GM23338 (cell line): ENCODE results near the gene MGAT5. TPM values are rescaled to one million over a fixed set of nuclear protein-coding genes. Genes with fewer than 3 reads are reported as not detected.

ENCODE experiments used
- ATAC-seq: fragments of 200-7000 bp; cut with Tn5 transposase; 3 replicates; pipeline ENCODE4 v1.9.1; 2020
- DNase-seq: peaks from one replicate; pipeline ENCODE4 v3.0.0-alpha.2; 2015; ENCODE audit warnings: low spot score
- H2AFZ ChIP-seq: fragments of 200-600 bp; sonication (generic); 2 replicates; pipeline ENCODE4 v1.8.0; 2016; ENCODE audit warnings: antibody characterized with exemption, mild to moderate bottlenecking, moderate library complexity
- H3F3A ChIP-seq: fragments of 200-600 bp; sonication (generic); replicated peaks from 2 replicates; pipeline ENCODE4 v1.8.0; 2017; ENCODE audit warnings: antibody characterized with exemption, mixed run types, low read depth
- H3K27ac ChIP-seq: fragments of 200-600 bp; sonication (generic); 2 replicates; pipeline ENCODE4 v1.6.1; 2016; ENCODE audit warnings: low read depth
- H3K27me3 ChIP-seq: fragments of 200-600 bp; sonication (generic); 2 replicates; pipeline ENCODE4 v1.8.0; 2016; ENCODE audit warnings: mild to moderate bottlenecking, mixed run types, moderate library complexity; ENCODE audit not compliant: insufficient read depth
- H3K36me3 ChIP-seq: fragments of 200-600 bp; sonication (generic); 2 replicates; pipeline ENCODE4 v1.8.0; 2016; ENCODE audit warnings: mild to moderate bottlenecking; ENCODE audit not compliant: insufficient read depth
- H3K4me1 ChIP-seq: fragments of 200-600 bp; sonication (generic); 2 replicates; pipeline ENCODE4 v1.8.0; 2016; ENCODE audit warnings: mild to moderate bottlenecking, moderate library complexity; ENCODE audit not compliant: insufficient read depth
- H3K4me2 ChIP-seq: fragments of 200-600 bp; sonication (generic); 2 replicates; pipeline ENCODE4 v1.7.1; 2017; ENCODE audit warnings: mixed run types
- H3K4me3 ChIP-seq: fragments of 200-600 bp; sonication (generic); 2 replicates; pipeline ENCODE4 v1.6.1; 2016; ENCODE audit warnings: mixed run types
- H3K79me2 ChIP-seq: fragments of 200-600 bp; sonication (generic); replicated peaks from 2 replicates; pipeline ENCODE4 v1.8.0; 2017; ENCODE audit warnings: mild to moderate bottlenecking; ENCODE audit not compliant: insufficient read depth
- H3K9me2 ChIP-seq: fragments of 200-600 bp; sonication (generic); 2 replicates; pipeline ENCODE4 v1.8.0; 2017; ENCODE audit not compliant: insufficient read depth
- H4K20me1 ChIP-seq: fragments of 200-600 bp; sonication (generic); replicated peaks from 2 replicates; pipeline ENCODE4 v1.8.0; 2017; ENCODE audit warnings: mild to moderate bottlenecking; ENCODE audit not compliant: insufficient read depth
- H3K27ac Mint-ChIP-seq: 2 replicates; pipeline ENCODE4 v1.8.0; 2020; ENCODE audit warnings: inconsistent platforms, mild to moderate bottlenecking, moderate library complexity, mixed read lengths
- H3K27me3 Mint-ChIP-seq: 3 replicates; pipeline ENCODE4 v1.8.0; 2022; ENCODE audit warnings: low read depth, mild to moderate bottlenecking, moderate library complexity, mixed read lengths, inconsistent platforms; ENCODE audit not compliant: insufficient read depth, poor library complexity
- H3K36me3 Mint-ChIP-seq: 3 replicates; pipeline ENCODE4 v1.8.0; 2021; ENCODE audit warnings: low read depth, mild to moderate bottlenecking, inconsistent platforms, moderate library complexity, mixed read lengths
- H3K4me1 Mint-ChIP-seq: 3 replicates; pipeline ENCODE4 v1.8.0; 2020; ENCODE audit warnings: mild to moderate bottlenecking, inconsistent platforms, mixed read lengths
- H3K4me3 Mint-ChIP-seq: 3 replicates; pipeline ENCODE4 v1.8.0; 2021; ENCODE audit warnings: moderate library complexity, mild to moderate bottlenecking, inconsistent platforms, mixed read lengths
- H3K9me3 Mint-ChIP-seq: 3 replicates; pipeline ENCODE4 v1.8.0; 2020; ENCODE audit warnings: moderate library complexity, mild to moderate bottlenecking, inconsistent platforms, mixed read lengths
- CREB1 ChIP-seq: fragments of 250-450 bp; sonication (Bioruptor Pico); IDR thresholded peaks from 2 replicates; pipeline ENCODE4 v1.5.0; 2020; ENCODE audit warnings: low read depth, mild to moderate bottlenecking, moderate library complexity
- CTCF ChIP-seq, 2 experiments: fragments of 200-600 bp in 1 of 2; sonication (generic) in 1 of 2; conservative IDR thresholded peaks; 2 replicates each; pipeline versions ENCODE4 v1.5.1 to v1.6.1; 2016 to 2017; ENCODE audit warnings: antibody characterized with exemption in 2 of 2, low read depth in 2 of 2, mild to moderate bottlenecking in 2 of 2, moderate library complexity in 1 of 2
- ETS1 ChIP-seq: IDR thresholded peaks from 2 replicates; pipeline ENCODE4 v1.6.1; 2016; ENCODE audit warnings: antibody characterized with exemption
- EZH2 ChIP-seq: fragments of 200-600 bp; sonication (generic); IDR thresholded peaks from one replicate; pipeline ENCODE4 v1.8.0; 2017; ENCODE audit warnings: antibody characterized with exemption, mild to moderate bottlenecking, low read depth; ENCODE audit not compliant: unreplicated experiment
- EZH2phosphoT487 ChIP-seq: fragments of 200-600 bp; sonication (generic); IDR thresholded peaks from one replicate; pipeline ENCODE4 v1.8.1; 2018; ENCODE audit warnings: antibody characterized with exemption; ENCODE audit not compliant: unreplicated experiment
- JUNB ChIP-seq: IDR thresholded peaks from one replicate; pipeline ENCODE4 v1.6.1; 2016; ENCODE audit warnings: antibody characterized with exemption; ENCODE audit not compliant: unreplicated experiment
- NANOG ChIP-seq: IDR thresholded peaks from 2 replicates; pipeline ENCODE4 v1.6.1; 2016; ENCODE audit warnings: antibody characterized with exemption, borderline replicate concordance
- POLR2AphosphoS5 ChIP-seq: IDR thresholded peaks from 2 replicates; pipeline ENCODE4 v1.6.1; 2016; ENCODE audit warnings: antibody characterized with exemption, low read depth
- REST ChIP-seq: IDR thresholded peaks from one replicate; pipeline ENCODE4 v1.6.1; 2018; ENCODE audit warnings: antibody characterized with exemption; ENCODE audit not compliant: unreplicated experiment
- STAT1 ChIP-seq: IDR thresholded peaks from one replicate; pipeline ENCODE4 v1.6.1; 2016; ENCODE audit warnings: antibody characterized with exemption; ENCODE audit not compliant: unreplicated experiment
- ZNF114 ChIP-seq: fragments of 250-450 bp; sonication (Bioruptor Pico); IDR thresholded peaks from 2 replicates; pipeline ENCODE4 v1.5.0; 2020; ENCODE audit warnings: mild to moderate bottlenecking, moderate library complexity
- ZNF331 ChIP-seq: fragments of 250-450 bp; sonication (Bioruptor Pico); IDR thresholded peaks from 2 replicates; pipeline ENCODE4 v1.5.0; 2020; ENCODE audit warnings: low read depth, mild to moderate bottlenecking, moderate library complexity
- ZNF462 ChIP-seq: fragments of 250-450 bp; sonication (Bioruptor Pico); IDR thresholded peaks from 2 replicates; pipeline ENCODE4 v1.5.0; 2020; ENCODE audit warnings: mild to moderate bottlenecking, moderate library complexity
- polyA plus RNA-seq: library from polyadenylated mRNA; unstranded; fragments of >200 nt; fragmentation: Nextera tagmentation; extraction: Ambion mirVana; gene quantifications from 2 replicates; pipeline ENCODE4 v1.2.1, GENCODE V29; 2016
- total RNA-seq: library from RNA; depleted of rRNA; stranded (reverse); fragments of >200 nt; shearing (Covaris generic); gene quantifications from 2 replicates; pipeline ENCODE4 v1.2.3, GENCODE V29; 2014

The MGAT5 gene
- total and polyA plus RNA-seq, 2 experiments from 2014 or later: 4.6 to 27.6 TPM

DNA sequence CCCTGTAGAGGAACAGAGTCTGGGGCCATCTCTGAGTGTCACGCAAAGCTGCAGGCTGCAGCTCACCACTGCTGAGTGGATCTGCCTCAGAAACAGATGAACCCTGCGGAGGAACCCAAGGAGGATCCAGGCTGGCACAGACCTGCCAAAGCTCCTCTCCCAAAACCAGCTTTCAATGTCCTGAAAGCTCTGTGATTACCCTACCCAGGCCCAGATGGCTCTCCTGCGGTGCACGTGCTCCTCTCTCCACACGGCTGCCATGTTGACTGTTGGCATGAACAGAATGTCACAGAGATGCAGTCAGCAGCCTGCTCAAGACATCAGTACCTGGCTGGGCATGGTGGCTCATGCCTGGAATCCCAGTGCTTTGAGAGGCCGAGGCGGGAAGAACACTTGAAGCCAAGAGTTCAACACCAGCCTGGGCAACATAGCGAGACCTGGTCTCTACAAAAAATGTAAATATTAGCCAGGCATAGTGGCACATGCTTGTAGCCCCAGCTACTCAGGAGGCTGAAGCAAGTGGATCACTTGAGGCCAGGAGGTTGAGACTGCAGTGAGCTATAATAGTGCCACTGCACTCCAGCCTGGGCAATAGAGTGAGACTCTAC lies 216.8 kb downstream of the MGAT5 start:
- Histone ChIP-seq H3K27ac (no peak overlapping the region), H3K9me2 (0 out of 2 replicates have a peak, but pooled peaks cover 3% of the 10 kb centered on the region), H3K4me3 (no peak overlapping the region), H3K36me3 (no peaks in the 10 kb centered on the region), H3K4me2 (no peak overlapping the region), H4K20me1 (no peaks in the 10 kb centered on the region), H2AFZ (no peak overlapping the region), H3K79me2 (no peaks in the 10 kb centered on the region), H3F3A (no peaks in the 10 kb centered on the region), H3K4me1 (no peaks in the 10 kb centered on the region), H3K27me3 (no peaks in the 10 kb centered on the region)
- no peak for TF ChIP-seq REST
- TF ChIP-seq JUNB: no peak
- no peak for TF ChIP-seq EZH2phosphoT487
- TF ChIP-seq STAT1: no peak
- no peak for TF ChIP-seq EZH2
- no peak for TF ChIP-seq ZNF331 (CRISPR knock-in tag)
- TF ChIP-seq CREB1 (CRISPR knock-in tag): no peak
- no peak for TF ChIP-seq ZNF462
- TF ChIP-seq ZNF114 (CRISPR knock-in tag): no peak
- no peak for TF ChIP-seq NANOG
- no peak for TF ChIP-seq CTCF (conservative IDR thresholded peaks at IDR 0.05; ENCODE audit: low read depth in 2 of 2)
- TF ChIP-seq ETS1: no peak
- TF ChIP-seq POLR2AphosphoS5: no peak
- no peak for ATAC-seq
- Mint-ChIP-seq H3K9me3 (no peaks in the 10 kb centered on the region; the same call in 2 of the 3 replicates), H3K27me3 (peaks cover 6% of the 10 kb centered on the region), H3K4me1 (peaks cover 4% of the 10 kb centered on the region; the same call in 2 of the 3 replicates), H3K4me3 (no peak overlapping the region), H3K27ac (no peak overlapping the region), H3K36me3 (no peaks in the 10 kb centered on the region)
- no peak for DNase-seq
